Neural cell (in vitro differentiated cells): ENCODE measurements around the gene ELK4. TPM values are rescaled to one million over a fixed set of nuclear protein-coding genes. Genes with fewer than 3 reads are reported as not detected.

Source experiments
- H2AFZ ChIP-seq: fragments of 200-600, 300-800 bp; sonication (generic), shearing (Covaris generic); 2 replicates; pipeline ENCODE4 v1.6.0; 2014; ENCODE audit warnings: low read depth, mild to moderate bottlenecking, antibody characterized with exemption, low read length, moderate library complexity
- H3F3A ChIP-seq: fragments of 200-600 bp; shearing (Covaris generic); 2 replicates; pipeline ENCODE4 v1.6.1; 2016; ENCODE audit warnings: mild to moderate bottlenecking, moderate library complexity, mixed read lengths, antibody characterized with exemption, low read length; ENCODE audit not compliant: insufficient read depth, poor library complexity, severe bottlenecking
- H3K27ac ChIP-seq: fragments of 200-600, 300-800 bp; sonication (generic), shearing (Covaris generic); 2 replicates; pipeline ENCODE4 v1.5.1; 2014; ENCODE audit warnings: mild to moderate bottlenecking, low read length, moderate library complexity
- H3K27me3 ChIP-seq: fragments of 300-800, 200-600 bp; sonication (generic), shearing (Covaris generic); 2 replicates; pipeline ENCODE4 v1.6.0; 2014; ENCODE audit warnings: mild to moderate bottlenecking, low read depth, low read length, moderate library complexity; ENCODE audit not compliant: insufficient read depth
- H3K36me3 ChIP-seq: fragments of 300-800, 200-600 bp; sonication (generic), shearing (Covaris generic); 2 replicates; pipeline ENCODE4 v1.5.1; 2014; ENCODE audit warnings: mild to moderate bottlenecking, antibody characterized with exemption, low read length, moderate library complexity; ENCODE audit not compliant: insufficient read depth
- H3K4me2 ChIP-seq: fragments of 300-800, 200-600 bp; sonication (generic), shearing (Covaris generic); 2 replicates; pipeline ENCODE4 v1.6.0; 2014; ENCODE audit warnings: mild to moderate bottlenecking, low read length
- H3K4me3 ChIP-seq: fragments of 300-800, 200-600 bp; sonication (generic), shearing (Covaris generic); 2 replicates; pipeline ENCODE4 v1.5.1; 2014; ENCODE audit warnings: mild to moderate bottlenecking, low read length, moderate library complexity
- H3K79me2 ChIP-seq: fragments of 200-600 bp; shearing (Covaris generic); replicated peaks from 2 replicates; pipeline ENCODE4 v1.6.0; 2014; ENCODE audit warnings: mild to moderate bottlenecking, low read length, moderate library complexity; ENCODE audit not compliant: insufficient read depth
- H3K9ac ChIP-seq: fragments of 300-800, 200-600 bp; sonication (generic), shearing (Covaris generic); 2 replicates; pipeline ENCODE4 v1.6.1; 2016; ENCODE audit warnings: mild to moderate bottlenecking, low read length, mixed read lengths
- H3K9me2 ChIP-seq: fragments of 200-600 bp; shearing (Covaris generic); 2 replicates; pipeline ENCODE4 v1.6.1; 2016; ENCODE audit warnings: mild to moderate bottlenecking, low read length, mixed read lengths; ENCODE audit not compliant: insufficient read depth
- H3K9me3 ChIP-seq: fragments of 200-600, 300-800 bp; sonication (generic), shearing (Covaris generic); 2 replicates; pipeline ENCODE4 v1.6.1; 2016; ENCODE audit warnings: mild to moderate bottlenecking, mixed run types, low read length, moderate library complexity, mixed read lengths
- H4K20me1 ChIP-seq: fragments of 200-600 bp; shearing (Covaris generic); 2 replicates; pipeline ENCODE4 v1.6.1; 2016; ENCODE audit warnings: mild to moderate bottlenecking, mixed run types; ENCODE audit not compliant: insufficient read depth
- CTCF ChIP-seq: fragments of 450-650 bp; IDR thresholded peaks from 2 replicates; pipeline ENCODE4 v1.5.1; 2014; ENCODE audit warnings: antibody characterized with exemption, mild to moderate bottlenecking, moderate library complexity; ENCODE audit not compliant: poor library complexity, severe bottlenecking
- EP300 ChIP-seq: fragments of 450-650 bp; conservative IDR thresholded peaks from 2 replicates; pipeline ENCODE4 v1.6.1; 2014; ENCODE audit warnings: antibody characterized with exemption, mild to moderate bottlenecking, moderate library complexity; ENCODE audit not compliant: poor library complexity, severe bottlenecking
- EZH2 ChIP-seq: fragments of 200-600, 300-800 bp; shearing (Covaris generic), sonication (generic); IDR thresholded peaks from 2 replicates; pipeline ENCODE4 v1.6.1; 2014; ENCODE audit warnings: antibody characterized with exemption, low read length, borderline replicate concordance, mild to moderate bottlenecking; ENCODE audit not compliant: insufficient read depth, poor library complexity, severe bottlenecking
- MXI1 ChIP-seq: fragments of 450-650 bp; conservative IDR thresholded peaks from 2 replicates; pipeline ENCODE4 v1.6.1; 2014; ENCODE audit warnings: antibody characterized with exemption, mild to moderate bottlenecking; ENCODE audit not compliant: poor library complexity, severe bottlenecking
- POLR2AphosphoS5 ChIP-seq: IDR thresholded peaks from 2 replicates; pipeline ENCODE4 v1.6.1; 2012
- RAD21 ChIP-seq: fragments of 450-650 bp; conservative IDR thresholded peaks from 2 replicates; pipeline ENCODE4 v1.6.1; 2014; ENCODE audit warnings: antibody characterized with exemption, mild to moderate bottlenecking, moderate library complexity
- REST ChIP-seq: IDR thresholded peaks from 2 replicates; pipeline ENCODE4 v1.6.1; 2012; ENCODE audit warnings: borderline replicate concordance
- SMC3 ChIP-seq: fragments of 450-650 bp; conservative IDR thresholded peaks from 2 replicates; pipeline ENCODE4 v1.6.1; 2014; ENCODE audit warnings: antibody characterized with exemption, mild to moderate bottlenecking, moderate library complexity; ENCODE audit not compliant: poor library complexity
- TAF1 ChIP-seq: IDR thresholded peaks from 2 replicates; pipeline ENCODE4 v1.6.1; 2012; ENCODE audit warnings: low read depth
- polyA plus RNA-seq: library from polyadenylated mRNA; depleted of rRNA; stranded (reverse); fragments of >200 nt; gene quantifications from 2 replicates; pipeline ENCODE4 v1.2.3, GENCODE V29; 2014

Gene ELK4
- polyA plus RNA-seq, 1 donor from 2014 or later = 10.0 TPM

DNA sequence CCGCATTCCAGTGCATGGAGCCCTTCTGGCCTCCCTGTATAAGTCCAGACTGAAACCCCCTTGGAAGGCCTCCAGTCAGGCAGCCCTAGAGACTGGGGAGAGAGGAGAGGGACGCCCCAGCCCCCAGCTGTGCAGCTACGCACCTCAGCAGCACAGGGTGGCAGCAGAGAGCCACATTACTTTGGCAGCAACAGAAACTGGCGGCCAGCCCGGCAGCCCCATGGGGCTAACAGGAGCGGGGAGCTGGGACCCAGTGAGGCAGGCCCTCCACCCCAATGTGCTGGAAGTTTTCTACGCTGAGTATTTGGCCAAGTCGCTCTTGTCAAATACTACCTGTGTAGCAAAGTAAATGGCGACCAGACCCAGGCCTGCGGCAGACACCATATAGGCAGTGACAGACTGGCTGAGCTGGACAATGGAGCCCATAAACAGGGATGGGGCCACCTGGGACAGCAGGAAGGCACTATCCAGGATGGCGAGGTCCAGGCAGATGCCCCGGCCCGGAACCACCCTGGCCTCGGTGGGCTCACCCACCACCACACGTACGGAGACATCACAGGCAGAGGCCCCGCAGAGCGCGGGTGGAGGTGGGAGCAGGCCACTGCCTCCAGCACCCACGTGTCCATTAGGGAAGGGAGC, 27.3 kb upstream of the ELK4 start:
- no peaks in the 10 kb centered on the region for H3K36me3 ChIP-seq
- no peaks in the 10 kb centered on the region for H4K20me1 ChIP-seq
- H3K9me3 ChIP-seq = no peaks in the 10 kb centered on the region
- no peaks in the 10 kb centered on the region for H3K27me3 ChIP-seq
- H3K9ac ChIP-seq = no peak overlapping the region
- H3F3A ChIP-seq = no peaks in the 10 kb centered on the region
- no peaks in the 10 kb centered on the region for H3K79me2 ChIP-seq
- H3K27ac ChIP-seq = no peak overlapping the region
- H3K9me2 ChIP-seq = no peaks in the 10 kb centered on the region
- TF ChIP-seq EP300 (no peak), RAD21 (peak; percentile 88), EZH2 (no peak), POLR2AphosphoS5 (no peak), TAF1 (no peak), REST (no peak), CTCF (peak; percentile 95), MXI1 (peak; percentile 35), SMC3 (peak; percentile 93)
- no peak overlapping the region for H3K4me3 ChIP-seq
- no peak overlapping the region for H2AFZ ChIP-seq
- no peak overlapping the region for H3K4me2 ChIP-seq

DNA sequence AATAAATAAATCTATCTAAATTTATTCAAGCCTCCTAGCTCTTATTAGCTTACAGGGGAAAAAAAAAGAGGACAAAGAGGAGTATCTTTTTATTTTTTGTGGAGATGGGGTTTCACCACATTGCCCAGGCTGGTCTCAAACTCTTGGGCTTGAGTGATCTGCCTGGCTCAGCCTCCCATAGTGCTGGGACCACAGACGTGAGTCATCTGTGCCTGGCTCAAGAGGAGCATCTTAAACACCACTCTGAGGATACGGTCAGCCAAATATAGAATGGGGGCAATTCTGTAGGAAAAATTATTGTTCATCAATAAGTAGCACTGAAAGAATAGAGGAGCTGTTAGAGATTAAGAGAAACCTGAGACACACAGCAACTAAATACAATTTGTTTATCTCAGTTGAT, 24.4 kb upstream of the ELK4 start:
- H3K36me3 ChIP-seq = no peaks in the 10 kb centered on the region
- H3K9me3 ChIP-seq = no peaks in the 10 kb centered on the region
- no peak overlapping the region for H3K4me3 ChIP-seq
- H3K4me2 ChIP-seq = no peak overlapping the region
- no peak overlapping the region for H2AFZ ChIP-seq
- H3K9me2 ChIP-seq = no peaks in the 10 kb centered on the region
- no peak overlapping the region for H3K9ac ChIP-seq
- no peaks in the 10 kb centered on the region for H4K20me1 ChIP-seq
- H3K79me2 ChIP-seq = no peaks in the 10 kb centered on the region
- no peak for TF ChIP-seq POLR2AphosphoS5
- no peak for TF ChIP-seq TAF1
- TF ChIP-seq RAD21 = no peak
- TF ChIP-seq SMC3 = no peak
- no peak for TF ChIP-seq EP300
- no peak for TF ChIP-seq CTCF
- TF ChIP-seq EZH2 = no peak
- no peak for TF ChIP-seq MXI1
- TF ChIP-seq REST = no peak
- no peaks in the 10 kb centered on the region for H3K27me3 ChIP-seq
- no peak overlapping the region for H3K27ac ChIP-seq
- H3F3A ChIP-seq = no peaks in the 10 kb centered on the region
